HEK293 (cell line): ENCODE results near the gene CLINT1.
A peak's percentile ranks its signal among the peaks of the same experiment; 100 is the strongest.

ENCODE experiments used
- CTCF ChIA-PET: fragments of 350-600 bp; formaldehyde crosslinking; extraction: SDS; loops from one replicate; lab custom pipeline; 2021; ENCODE audit warnings: antibody characterized with exemption; lab: Yijun Ruan, JAX
- POLR2A ChIA-PET: fragments of 300-600 bp; formaldehyde crosslinking; extraction: SDS; loops from one replicate; lab custom pipeline; 2020; ENCODE audit warnings: antibody characterized with exemption, inconsistent platforms; lab: Yijun Ruan, JAX
- H3K27ac ChIP-seq: fragments of 200-500 bp; sonication (Bioruptor generic); 2 replicates; pipeline ENCODE4 v1.5.1; 2014; ENCODE audit warnings: low read depth, low read length, control low read depth, inconsistent platforms; ENCODE audit errors: extremely low read depth
- H3K36me3 ChIP-seq, 2 experiments: fragments of 200-500 bp in 1 of 2; sonication (Bioruptor generic) in 1 of 2; 1 replicate in 1 of 2; 2 replicates in 1 of 2; pipeline ENCODE4 v1.5.1; 2014 to 2017; ENCODE audit warnings: inconsistent platforms in 2 of 2, low read length in 2 of 2; ENCODE audit not compliant: control insufficient read depth in 2 of 2, insufficient read depth in 1 of 2
- H3K4me1 ChIP-seq: fragments of 200-500 bp; sonication (Bioruptor generic); 2 replicates; pipeline ENCODE4 v1.5.1; 2014; ENCODE audit warnings: mild to moderate bottlenecking, low read length, inconsistent platforms; ENCODE audit not compliant: control insufficient read depth, insufficient read depth
- H3K4me3 ChIP-seq: 2 replicates; pipeline ENCODE4 v1.5.1; 2011; ENCODE audit warnings: low read depth, mild to moderate bottlenecking, control low read depth, low read length, moderate library complexity
- H3K9me3 ChIP-seq: fragments of 200-500 bp; sonication (Bioruptor generic); 2 replicates; pipeline ENCODE4 v1.5.1; 2014; ENCODE audit warnings: low read depth, low read length, inconsistent platforms; ENCODE audit not compliant: control insufficient read depth, insufficient read depth
- CTCF ChIP-seq: fragments of 450-650 bp; formaldehyde crosslinking; IDR thresholded peaks from 2 replicates; pipeline ENCODE4 v1.5.1; 2016; ENCODE audit warnings: missing biosample characterization, missing genetic modification characterization
- MZF1 ChIP-seq: fragments of 450-650 bp; formaldehyde crosslinking; IDR thresholded peaks from 2 replicates; pipeline ENCODE4 v1.5.1; 2017; ENCODE audit warnings: missing biosample characterization, missing genetic modification characterization, borderline replicate concordance
- OVOL3 ChIP-seq: fragments of 450-650 bp; formaldehyde crosslinking; IDR thresholded peaks from 2 replicates; pipeline ENCODE4 v1.5.1; 2016; ENCODE audit warnings: missing biosample characterization, missing genetic modification characterization
- SP7 ChIP-seq: fragments of 450-650 bp; formaldehyde crosslinking; IDR thresholded peaks from 2 replicates; pipeline ENCODE4 v1.5.1; 2016; ENCODE audit warnings: missing biosample characterization, missing genetic modification characterization
- YY1 ChIP-seq: fragments of 450-650 bp; formaldehyde crosslinking; IDR thresholded peaks from 2 replicates; pipeline ENCODE4 v1.5.1; 2018; ENCODE audit warnings: missing biosample characterization, missing genetic modification characterization
- YY2 ChIP-seq: fragments of 450-650 bp; formaldehyde crosslinking; IDR thresholded peaks from 2 replicates; pipeline ENCODE4 v1.5.1; 2016; ENCODE audit warnings: missing biosample characterization, missing genetic modification characterization
- ZBTB44 ChIP-seq: fragments of 450-650 bp; IDR thresholded peaks from 2 replicates; pipeline ENCODE4 v1.5.1; 2018; ENCODE audit warnings: missing biosample characterization, mild to moderate bottlenecking, missing genetic modification characterization
- ZEB2 ChIP-seq: fragments of 450-650 bp; formaldehyde crosslinking; IDR thresholded peaks from 2 replicates; pipeline ENCODE4 v1.5.1; 2016; ENCODE audit warnings: missing biosample characterization, missing genetic modification characterization
- ZFHX2 ChIP-seq: fragments of 450-650 bp; formaldehyde crosslinking; conservative IDR thresholded peaks from 2 replicates; pipeline ENCODE4 v1.5.1; 2016; ENCODE audit warnings: missing biosample characterization, missing genetic modification characterization
- ZNF121 ChIP-seq: fragments of 450-650 bp; formaldehyde crosslinking; IDR thresholded peaks from 2 replicates; pipeline ENCODE4 v1.5.1; 2016; ENCODE audit warnings: missing biosample characterization, missing genetic modification characterization
- ZNF157 ChIP-seq: fragments of 450-650 bp; formaldehyde crosslinking; IDR thresholded peaks from 2 replicates; pipeline ENCODE4 v1.5.1; 2016; ENCODE audit warnings: missing biosample characterization, missing genetic modification characterization
- ZNF394 ChIP-seq: fragments of 450-650 bp; formaldehyde crosslinking; IDR thresholded peaks from 2 replicates; pipeline ENCODE4 v1.5.1; 2016; ENCODE audit warnings: missing biosample characterization, missing genetic modification characterization, mild to moderate bottlenecking, moderate library complexity, borderline replicate concordance
- ZNF521 ChIP-seq: fragments of 450-650 bp; formaldehyde crosslinking; IDR thresholded peaks from 2 replicates; pipeline ENCODE4 v1.5.1; 2017; ENCODE audit warnings: missing biosample characterization, mild to moderate bottlenecking, missing genetic modification characterization
- ZNF544 ChIP-seq: fragments of 450-650 bp; formaldehyde crosslinking; IDR thresholded peaks from 2 replicates; pipeline ENCODE4 v1.5.0; 2017; ENCODE audit warnings: missing biosample characterization, missing genetic modification characterization
- ZNF585B ChIP-seq: fragments of 450-650 bp; formaldehyde crosslinking; IDR thresholded peaks from 2 replicates; pipeline ENCODE4 v1.5.1; 2016; ENCODE audit warnings: missing biosample characterization, missing genetic modification characterization
- ZNF654 ChIP-seq: fragments of 450-650 bp; formaldehyde crosslinking; IDR thresholded peaks from 2 replicates; pipeline ENCODE4 v1.5.1; 2016; ENCODE audit warnings: low read depth, missing biosample characterization, missing genetic modification characterization
- ZNF670 ChIP-seq: fragments of 450-650 bp; formaldehyde crosslinking; IDR thresholded peaks from 2 replicates; pipeline ENCODE4 v1.5.1; 2016; ENCODE audit warnings: missing biosample characterization, missing genetic modification characterization, low read depth
- ZNF768 ChIP-seq: fragments of 450-650 bp; formaldehyde crosslinking; IDR thresholded peaks from 2 replicates; pipeline ENCODE4 v1.5.1; 2018; ENCODE audit warnings: missing biosample characterization, mild to moderate bottlenecking, missing genetic modification characterization
- ZXDB ChIP-seq: fragments of 450-650 bp; formaldehyde crosslinking; IDR thresholded peaks from 2 replicates; pipeline ENCODE4 v1.5.1; 2016; ENCODE audit warnings: missing biosample characterization, missing genetic modification characterization
- TF ChIP-seq, protein P1 (sequence below): fragments of 450-650 bp; formaldehyde crosslinking; IDR thresholded peaks from 2 replicates; pipeline ENCODE4 v1.5.1; 2016; ENCODE audit warnings: missing biosample characterization, missing genetic modification characterization
- TF ChIP-seq, protein P2 (sequence below): fragments of 450-650 bp; formaldehyde crosslinking; IDR thresholded peaks from 2 replicates; pipeline ENCODE4 v1.5.1; 2016; ENCODE audit warnings: missing biosample characterization, missing genetic modification characterization

The CLINT1 gene

DNA sequence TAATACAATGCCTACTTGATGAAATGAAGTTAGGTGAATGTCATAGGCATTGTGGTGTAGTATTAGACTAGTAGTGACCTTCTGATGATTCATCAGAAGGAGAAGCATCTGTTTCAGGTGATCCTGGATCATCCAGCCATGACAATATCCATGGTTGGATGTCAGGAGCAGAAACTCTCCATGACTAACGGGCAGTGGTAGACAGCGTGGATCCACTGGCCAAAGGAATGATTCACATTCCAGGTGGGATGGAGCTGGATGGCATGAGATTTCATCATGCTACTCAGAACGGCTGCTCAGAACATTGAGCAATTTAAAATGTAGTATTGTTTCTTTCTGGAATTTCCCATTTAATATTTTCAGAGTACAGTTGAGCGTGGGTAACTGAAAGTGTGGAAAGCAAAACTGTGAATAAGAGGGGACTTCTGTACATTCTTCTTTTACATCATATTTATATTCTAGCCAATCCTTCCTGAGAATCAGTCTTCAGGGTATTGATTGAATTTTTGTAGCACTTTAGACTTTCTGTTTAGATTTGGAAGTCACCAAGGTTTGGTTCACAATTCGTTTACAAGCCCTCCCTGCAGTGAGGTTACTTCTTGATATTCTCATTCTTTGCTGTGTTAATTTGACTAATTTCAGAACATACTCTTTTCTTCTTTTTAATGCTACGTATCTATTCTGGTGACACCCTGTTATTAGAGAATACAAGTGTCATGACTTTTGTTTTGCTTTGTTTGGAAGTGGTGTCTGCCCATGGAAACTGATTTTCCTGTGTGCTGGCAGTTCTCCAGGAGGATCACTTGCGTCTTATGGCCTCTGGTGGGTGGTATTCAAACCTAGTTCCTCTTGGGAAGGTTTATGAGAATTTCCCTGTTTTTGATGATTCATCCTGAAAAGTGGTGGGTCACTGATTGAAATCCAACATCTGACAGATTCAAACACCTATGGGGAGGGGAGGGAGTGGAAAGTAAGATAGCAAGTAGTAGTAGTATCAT lies 12.2 kb upstream of the CLINT1 start:
- TF ChIP-seq YY1 (tag by site-specific recombination) (no peak), ZNF544 (no peak), ZNF121 (tag by site-specific recombination) (no peak), ZNF654 (tag by site-specific recombination) (no peak), ZNF394 (peak; percentile 51; the same call in 1 of the 2 replicates), ZNF521 (tag by site-specific recombination) (no peak), ZFHX2 (tag by site-specific recombination) (0 out of 2 replicates have a peak, but pooled peaks have one; percentile 15), ZNF585B (tag by site-specific recombination) (no peak), ZNF670 (tag by site-specific recombination) (no peak), ZXDB (tag by site-specific recombination) (no peak), ZNF768 (tag by site-specific recombination) (no peak), ZEB2 (tag by site-specific recombination) (no peak), YY2 (tag by site-specific recombination) (0 out of 2 replicates have a peak, but pooled peaks have one; percentile 22), OVOL3 (tag by site-specific recombination) (no peak), ZNF157 (tag by site-specific recombination) (no peak), CTCF (tag by site-specific recombination) (0 out of 2 replicates have a peak, but pooled peaks have one; percentile 18), MZF1 (no peak), ZBTB44 (no peak), SP7 (tag by site-specific recombination) (peak; percentile 25; the same call in 1 of the 2 replicates)
- TF ChIP-seq, protein P1, sequence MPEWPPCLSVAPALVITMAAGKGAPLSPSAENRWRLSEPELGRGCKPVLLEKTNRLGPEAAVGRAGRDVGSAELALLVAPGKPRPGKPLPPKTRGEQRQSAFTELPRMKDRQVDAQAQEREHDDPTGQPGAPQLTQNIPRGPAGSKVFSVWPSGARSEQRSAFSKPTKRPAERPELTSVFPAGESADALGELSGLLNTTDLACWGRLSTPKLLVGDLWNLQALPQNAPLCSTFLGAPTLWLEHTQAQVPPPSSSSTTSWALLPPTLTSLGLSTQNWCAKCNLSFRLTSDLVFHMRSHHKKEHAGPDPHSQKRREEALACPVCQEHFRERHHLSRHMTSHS: no peak
- TF ChIP-seq, protein P2, sequence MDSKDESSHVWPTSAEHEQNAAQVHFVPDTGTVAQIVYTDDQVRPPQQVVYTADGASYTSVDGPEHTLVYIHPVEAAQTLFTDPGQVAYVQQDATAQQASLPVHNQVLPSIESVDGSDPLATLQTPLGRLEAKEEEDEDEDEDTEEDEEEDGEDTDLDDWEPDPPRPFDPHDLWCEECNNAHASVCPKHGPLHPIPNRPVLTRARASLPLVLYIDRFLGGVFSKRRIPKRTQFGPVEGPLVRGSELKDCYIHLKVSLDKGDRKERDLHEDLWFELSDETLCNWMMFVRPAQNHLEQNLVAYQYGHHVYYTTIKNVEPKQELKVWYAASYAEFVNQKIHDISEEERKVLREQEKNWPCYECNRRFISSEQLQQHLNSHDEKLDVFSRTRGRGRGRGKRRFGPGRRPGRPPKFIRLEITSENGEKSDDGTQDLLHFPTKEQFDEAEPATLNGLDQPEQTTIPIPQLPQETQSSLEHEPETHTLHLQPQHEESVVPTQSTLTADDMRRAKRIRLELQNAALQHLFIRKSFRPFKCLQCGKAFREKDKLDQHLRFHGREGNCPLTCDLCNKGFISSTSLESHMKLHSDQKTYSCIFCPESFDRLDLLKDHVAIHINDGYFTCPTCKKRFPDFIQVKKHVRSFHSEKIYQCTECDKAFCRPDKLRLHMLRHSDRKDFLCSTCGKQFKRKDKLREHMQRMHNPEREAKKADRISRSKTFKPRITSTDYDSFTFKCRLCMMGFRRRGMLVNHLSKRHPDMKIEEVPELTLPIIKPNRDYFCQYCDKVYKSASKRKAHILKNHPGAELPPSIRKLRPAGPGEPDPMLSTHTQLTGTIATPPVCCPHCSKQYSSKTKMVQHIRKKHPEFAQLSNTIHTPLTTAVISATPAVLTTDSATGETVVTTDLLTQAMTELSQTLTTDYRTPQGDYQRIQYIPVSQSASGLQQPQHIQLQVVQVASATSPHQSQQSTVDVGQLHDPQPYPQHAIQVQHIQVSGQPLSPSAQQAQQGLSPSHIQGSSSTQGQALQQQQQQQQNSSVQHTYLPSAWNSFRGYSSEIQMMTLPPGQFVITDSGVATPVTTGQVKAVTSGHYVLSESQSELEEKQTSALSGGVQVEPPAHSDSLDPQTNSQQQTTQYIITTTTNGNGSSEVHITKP: peak; percentile 46; the same call in 1 of the 2 replicates
- H3K4me3 ChIP-seq: no peak overlapping the region
- POLR2A ChIA-PET: interaction anchor here (1.6 kb wide), 1 partner anchor 12 kb away, joined by 4 read pairs; the partner anchor contains the start of gene CLINT1
- no peaks in the 10 kb centered on the region for H3K4me1 ChIP-seq
- H3K36me3 ChIP-seq: no peaks in the 10 kb centered on the region
- no peaks in the 10 kb centered on the region for H3K9me3 ChIP-seq
- CTCF ChIA-PET: interaction anchor here (1.0 to 1.3 kb wide), 2 partner anchors 12 to 14 kb away, joined by 3 to 4 read pairs; partner anchors contain the start of gene CLINT1
- no peak overlapping the region for H3K27ac ChIP-seq
